K562 (cell line): ENCODE data around the gene UCN. TPM values are rescaled to one million over a fixed set of nuclear protein-coding genes. Genes with fewer than 3 reads are reported as not detected.

Experiments
- AFF4 ChIP-seq: sonication (generic); formaldehyde crosslinking; IDR thresholded peaks from 2 replicates; pipeline ENCODE4 v1.8.0; 2023; ENCODE audit warnings: mild to moderate bottlenecking, missing genetic modification reagents
- CBX2 ChIP-seq: fragments of 200-600 bp; sonication (generic); IDR thresholded peaks from one replicate; pipeline ENCODE4 v1.6.1; 2012; ENCODE audit warnings: mild to moderate bottlenecking, low read length, inconsistent platforms; ENCODE audit not compliant: insufficient read depth, poor library complexity, severe bottlenecking
- CCNT2 ChIP-seq: IDR thresholded peaks from 2 replicates; pipeline ENCODE4 v1.6.1; 2011; ENCODE audit warnings: borderline replicate concordance, low read depth, mild to moderate bottlenecking, moderate library complexity, mixed read lengths, low read length; ENCODE audit not compliant: insufficient read length; ENCODE audit errors: extremely low read depth
- CREB3L1 ChIP-seq: fragments of 450-650 bp; IDR thresholded peaks from 2 replicates; pipeline ENCODE4 v1.6.1; 2014; ENCODE audit warnings: low read depth, mild to moderate bottlenecking, moderate library complexity, borderline replicate concordance
- SAFB2 ChIP-seq: fragments of 200-400 bp; formaldehyde crosslinking; IDR thresholded peaks from 2 replicates; pipeline ENCODE4 v1.6.1; 2018; ENCODE audit warnings: borderline replicate concordance, low read length, low read depth, moderate library complexity; ENCODE audit not compliant: severe bottlenecking
- SAP30 ChIP-seq: fragments of 200-600 bp; sonication (generic); IDR thresholded peaks from 2 replicates; pipeline ENCODE4 v1.6.1; 2012; ENCODE audit warnings: borderline replicate concordance, low read depth, mild to moderate bottlenecking, moderate library complexity, low read length, control low read depth, inconsistent platforms; ENCODE audit not compliant: insufficient read depth, poor library complexity, severe bottlenecking
- SMARCC2 ChIP-seq: fragments of 450-650 bp; IDR thresholded peaks from 2 replicates; pipeline ENCODE4 v1.6.1; 2017; ENCODE audit warnings: antibody characterized with exemption, moderate library complexity, mild to moderate bottlenecking, low read depth
- TCF3 ChIP-seq: sonication (generic); formaldehyde crosslinking; IDR thresholded peaks from 2 replicates; pipeline ENCODE4 v1.4.0; 2020; ENCODE audit warnings: mild to moderate bottlenecking, missing genetic modification reagents
- TGIF2 ChIP-seq: sonication (generic); formaldehyde crosslinking; IDR thresholded peaks from 2 replicates; pipeline ENCODE4 v1.8.1; 2022; ENCODE audit warnings: mild to moderate bottlenecking, missing genetic modification reagents, moderate library complexity
- ZNF3 ChIP-seq: fragments of 250-450 bp; sonication (Bioruptor Pico); IDR thresholded peaks from 2 replicates; pipeline ENCODE4 v1.5.0; 2021; ENCODE audit warnings: mild to moderate bottlenecking, moderate library complexity
- ZNF75A ChIP-seq: fragments of 450-650 bp; formaldehyde crosslinking; IDR thresholded peaks from 2 replicates; pipeline ENCODE4 v1.4.0; 2020; ENCODE audit warnings: mild to moderate bottlenecking
- polyA plus RNA-seq, 8 experiments: library from polyadenylated mRNA; depleted of rRNA in 4 of 8; stranded (reverse) in 5 of 8; unstranded in 3 of 8; fragments of >200 nt; fragmentation: Nextera tagmentation in 2 of 8; fragmentation: Illumina TruSeq in 1 of 8; extraction: Ambion mirVana in 2 of 8; extraction: Trizol in 1 of 8; gene quantifications; 2 replicates each; pipeline versions ENCODE4 v1.2.1 to v1.2.3, GENCODE V29; 2011 to 2014; ENCODE audit warnings: inconsistent platforms in 1 of 8, missing spikeins in 1 of 8
- total RNA-seq, 7 experiments: library from RNA; depleted of rRNA in 6 of 7; stranded (reverse); fragments of >200 nt in 6 of 7; fragmentation: Illumina TruSeq in 2 of 7; extraction: Trizol in 2 of 7; gene quantifications; 2 replicates each; pipeline versions ENCODE4 v1.2.1 to v1.2.3, GENCODE V29; 2011 to 2021; ENCODE audit warnings: low replicate concordance in 1 of 7
- TF ChIP-seq, protein P1 (sequence below): sonication (generic); IDR thresholded peaks from 2 replicates; pipeline ENCODE4 v1.6.1; 2016
- TF ChIP-seq, protein P2 (sequence below): sonication (generic); formaldehyde crosslinking; IDR thresholded peaks from 2 replicates; pipeline ENCODE4 v1.9.0; 2022; ENCODE audit warnings: mild to moderate bottlenecking, missing genetic modification reagents
- TF ChIP-seq, protein P3 (sequence below): fragments of 450-650 bp; formaldehyde crosslinking; conservative IDR thresholded peaks from 2 replicates; pipeline ENCODE4 v1.4.0; 2022; ENCODE audit warnings: mild to moderate bottlenecking, missing genetic modification characterization

The UCN gene
- total and polyA plus RNA-seq, 9 of the 15 experiments (the other 6 are each of a cell fraction or from before 2014, with no cell fraction given) = 0.10 to 2.7 (median 0.43) TPM

- TF ChIP-seq AFF4 (peak; percentile 74), SMARCC2 (no peak), TGIF2 (0 out of 2 replicates have a peak, but pooled peaks have one; percentile 38), SAFB2 (no peak), CCNT2 (peak; percentile 40), ZNF75A (peak; percentile 19; the same call in 1 of the 2 replicates), CREB3L1 (peak; percentile 63; the same call in 1 of the 2 replicates), TCF3 (CRISPR knock-in tag) (no peak; the same call in 1 of the 2 replicates), ZNF3 (CRISPR knock-in tag) (peak; percentile 47; the same call in 1 of the 2 replicates), SAP30 (peak; percentile 83), CBX2 (no peak)
- TF ChIP-seq, protein P1, sequence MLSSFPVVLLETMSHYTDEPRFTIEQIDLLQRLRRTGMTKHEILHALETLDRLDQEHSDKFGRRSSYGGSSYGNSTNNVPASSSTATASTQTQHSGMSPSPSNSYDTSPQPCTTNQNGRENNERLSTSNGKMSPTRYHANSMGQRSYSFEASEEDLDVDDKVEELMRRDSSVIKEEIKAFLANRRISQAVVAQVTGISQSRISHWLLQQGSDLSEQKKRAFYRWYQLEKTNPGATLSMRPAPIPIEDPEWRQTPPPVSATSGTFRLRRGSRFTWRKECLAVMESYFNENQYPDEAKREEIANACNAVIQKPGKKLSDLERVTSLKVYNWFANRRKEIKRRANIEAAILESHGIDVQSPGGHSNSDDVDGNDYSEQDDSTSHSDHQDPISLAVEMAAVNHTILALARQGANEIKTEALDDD = peak; percentile 83
- TF ChIP-seq, protein P2, sequence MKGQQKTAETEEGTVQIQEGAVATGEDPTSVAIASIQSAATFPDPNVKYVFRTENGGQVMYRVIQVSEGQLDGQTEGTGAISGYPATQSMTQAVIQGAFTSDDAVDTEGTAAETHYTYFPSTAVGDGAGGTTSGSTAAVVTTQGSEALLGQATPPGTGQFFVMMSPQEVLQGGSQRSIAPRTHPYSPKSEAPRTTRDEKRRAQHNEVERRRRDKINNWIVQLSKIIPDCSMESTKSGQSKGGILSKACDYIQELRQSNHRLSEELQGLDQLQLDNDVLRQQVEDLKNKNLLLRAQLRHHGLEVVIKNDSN (CRISPR knock-in tag) = peak; percentile 98
- TF ChIP-seq, protein P3, sequence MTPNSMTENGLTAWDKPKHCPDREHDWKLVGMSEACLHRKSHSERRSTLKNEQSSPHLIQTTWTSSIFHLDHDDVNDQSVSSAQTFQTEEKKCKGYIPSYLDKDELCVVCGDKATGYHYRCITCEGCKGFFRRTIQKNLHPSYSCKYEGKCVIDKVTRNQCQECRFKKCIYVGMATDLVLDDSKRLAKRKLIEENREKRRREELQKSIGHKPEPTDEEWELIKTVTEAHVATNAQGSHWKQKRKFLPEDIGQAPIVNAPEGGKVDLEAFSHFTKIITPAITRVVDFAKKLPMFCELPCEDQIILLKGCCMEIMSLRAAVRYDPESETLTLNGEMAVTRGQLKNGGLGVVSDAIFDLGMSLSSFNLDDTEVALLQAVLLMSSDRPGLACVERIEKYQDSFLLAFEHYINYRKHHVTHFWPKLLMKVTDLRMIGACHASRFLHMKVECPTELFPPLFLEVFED (CRISPR knock-in tag) = 0 out of 2 replicates have a peak, but pooled peaks have one; percentile 34
Observed at GRCh38 chr2:27322766-27323595, 14.7 kb upstream of the UCN start, which contains the start of gene MPV17 (continued).
